Transverse colon (tissue), 3 donors: ENCODE results near the gene SULT1A2.
"Not testable (repeated sequence)": the region's sequence is repeated elsewhere in the genome, so short reads cannot be mapped to it uniquely, and the experiment has no call there.

Experiments
- POLR2A ChIP-seq: fragments of 450-650 bp; IDR thresholded peaks from one replicate; pipeline ENCODE4 v1.6.1; 2016; ENCODE audit warnings: antibody characterized with exemption, mild to moderate bottlenecking, moderate library complexity
- TF ChIP-seq, protein P1 (sequence below), 5 experiments: fragments of 200-600 bp in 3 of 5; fragments of 450-650 bp in 2 of 5; sonication (generic) in 3 of 5; IDR thresholded peaks; 1 replicate in 2 of 5; 2 replicates in 3 of 5; pipeline ENCODE4 v1.5.1; 2016 to 2017; ENCODE audit warnings: antibody characterized with exemption in 5 of 5, inconsistent platforms in 3 of 5, mild to moderate bottlenecking in 2 of 5, moderate library complexity in 1 of 5

DNA sequence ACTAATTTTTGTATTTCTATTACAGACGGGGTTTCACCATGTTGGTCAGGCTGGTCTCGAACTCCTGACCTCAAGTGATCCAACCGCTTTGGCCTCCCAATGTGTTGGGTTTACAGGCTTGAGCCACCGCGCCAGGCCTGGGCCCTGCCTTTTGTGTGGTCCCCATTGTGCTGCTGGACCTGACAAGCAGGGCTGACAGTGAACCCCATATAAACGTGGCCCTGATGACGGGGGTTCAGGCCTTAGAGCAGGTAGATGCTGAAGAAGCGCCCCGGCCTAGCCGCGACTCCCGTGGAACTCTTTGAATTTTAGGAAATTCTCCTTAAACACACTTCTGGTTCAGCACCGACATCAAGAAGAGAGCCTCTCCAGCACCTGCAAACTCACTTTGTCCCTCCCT, 4.7 kb upstream of the SULT1A2 start:
- not testable (repeated sequence) for TF ChIP-seq POLR2A
- TF ChIP-seq, protein P1, sequence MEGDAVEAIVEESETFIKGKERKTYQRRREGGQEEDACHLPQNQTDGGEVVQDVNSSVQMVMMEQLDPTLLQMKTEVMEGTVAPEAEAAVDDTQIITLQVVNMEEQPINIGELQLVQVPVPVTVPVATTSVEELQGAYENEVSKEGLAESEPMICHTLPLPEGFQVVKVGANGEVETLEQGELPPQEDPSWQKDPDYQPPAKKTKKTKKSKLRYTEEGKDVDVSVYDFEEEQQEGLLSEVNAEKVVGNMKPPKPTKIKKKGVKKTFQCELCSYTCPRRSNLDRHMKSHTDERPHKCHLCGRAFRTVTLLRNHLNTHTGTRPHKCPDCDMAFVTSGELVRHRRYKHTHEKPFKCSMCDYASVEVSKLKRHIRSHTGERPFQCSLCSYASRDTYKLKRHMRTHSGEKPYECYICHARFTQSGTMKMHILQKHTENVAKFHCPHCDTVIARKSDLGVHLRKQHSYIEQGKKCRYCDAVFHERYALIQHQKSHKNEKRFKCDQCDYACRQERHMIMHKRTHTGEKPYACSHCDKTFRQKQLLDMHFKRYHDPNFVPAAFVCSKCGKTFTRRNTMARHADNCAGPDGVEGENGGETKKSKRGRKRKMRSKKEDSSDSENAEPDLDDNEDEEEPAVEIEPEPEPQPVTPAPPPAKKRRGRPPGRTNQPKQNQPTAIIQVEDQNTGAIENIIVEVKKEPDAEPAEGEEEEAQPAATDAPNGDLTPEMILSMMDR (IDR thresholded peaks at IDR 0.05), result not testable (repeated sequence)
